ENCODE measurements around the gene MAP1S.

The MAP1S gene, protein sequence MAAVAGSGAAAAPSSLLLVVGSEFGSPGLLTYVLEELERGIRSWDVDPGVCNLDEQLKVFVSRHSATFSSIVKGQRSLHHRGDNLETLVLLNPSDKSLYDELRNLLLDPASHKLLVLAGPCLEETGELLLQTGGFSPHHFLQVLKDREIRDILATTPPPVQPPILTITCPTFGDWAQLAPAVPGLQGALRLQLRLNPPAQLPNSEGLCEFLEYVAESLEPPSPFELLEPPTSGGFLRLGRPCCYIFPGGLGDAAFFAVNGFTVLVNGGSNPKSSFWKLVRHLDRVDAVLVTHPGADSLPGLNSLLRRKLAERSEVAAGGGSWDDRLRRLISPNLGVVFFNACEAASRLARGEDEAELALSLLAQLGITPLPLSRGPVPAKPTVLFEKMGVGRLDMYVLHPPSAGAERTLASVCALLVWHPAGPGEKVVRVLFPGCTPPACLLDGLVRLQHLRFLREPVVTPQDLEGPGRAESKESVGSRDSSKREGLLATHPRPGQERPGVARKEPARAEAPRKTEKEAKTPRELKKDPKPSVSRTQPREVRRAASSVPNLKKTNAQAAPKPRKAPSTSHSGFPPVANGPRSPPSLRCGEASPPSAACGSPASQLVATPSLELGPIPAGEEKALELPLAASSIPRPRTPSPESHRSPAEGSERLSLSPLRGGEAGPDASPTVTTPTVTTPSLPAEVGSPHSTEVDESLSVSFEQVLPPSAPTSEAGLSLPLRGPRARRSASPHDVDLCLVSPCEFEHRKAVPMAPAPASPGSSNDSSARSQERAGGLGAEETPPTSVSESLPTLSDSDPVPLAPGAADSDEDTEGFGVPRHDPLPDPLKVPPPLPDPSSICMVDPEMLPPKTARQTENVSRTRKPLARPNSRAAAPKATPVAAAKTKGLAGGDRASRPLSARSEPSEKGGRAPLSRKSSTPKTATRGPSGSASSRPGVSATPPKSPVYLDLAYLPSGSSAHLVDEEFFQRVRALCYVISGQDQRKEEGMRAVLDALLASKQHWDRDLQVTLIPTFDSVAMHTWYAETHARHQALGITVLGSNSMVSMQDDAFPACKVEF

DNA sequence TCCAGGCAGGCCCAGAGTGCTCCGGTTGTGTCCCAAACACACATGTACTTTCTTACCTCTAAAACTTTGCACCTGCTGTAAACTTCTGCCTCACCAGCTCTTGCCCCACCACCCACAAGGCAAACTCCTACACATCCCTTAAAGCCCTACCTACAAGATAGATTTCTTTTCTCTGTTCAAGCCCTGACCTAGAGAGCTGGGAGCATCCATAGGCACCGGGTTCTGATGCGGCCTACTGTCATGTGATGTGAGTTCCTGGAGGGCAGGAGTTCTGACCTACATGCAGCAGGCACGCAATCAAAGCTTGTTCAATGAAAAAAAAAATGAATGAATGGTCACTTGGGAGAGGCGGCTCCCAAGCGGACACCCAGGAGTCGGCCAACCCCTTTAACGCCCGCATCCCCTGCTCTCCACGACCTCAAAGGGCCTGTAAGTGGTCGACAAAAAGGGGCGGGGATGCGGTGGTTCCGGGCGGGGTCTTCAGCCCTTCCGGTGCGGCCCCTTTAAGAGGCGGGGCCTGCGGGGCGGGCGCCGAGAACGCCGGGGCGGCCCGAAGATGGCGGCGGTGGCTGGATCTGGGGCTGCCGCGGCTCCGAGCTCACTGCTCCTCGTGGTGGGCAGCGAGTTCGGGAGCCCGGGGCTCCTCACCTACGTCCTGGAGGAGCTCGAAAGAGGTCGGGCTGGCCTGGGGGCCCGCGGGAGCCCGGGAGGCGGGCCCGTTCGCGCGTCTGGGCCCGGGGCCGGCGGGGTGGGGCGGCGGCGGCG is at the start of gene MAP1S:
Gene MAP1S (plus strand): TSS at position 534 of the 765 bp plus-strand sequence. CDS start 23 bp downstream, at position 557.
- peak; percentile 81 for DNase-seq

GRCh38 chr19:17671906-17672305 is 47.4 kb upstream of the MAP1S start:
- DNase-seq = no peak

GRCh38 chr19:17673937-17674799 is 45.1 kb upstream of the MAP1S start:
- no peak for DNase-seq

DNA sequence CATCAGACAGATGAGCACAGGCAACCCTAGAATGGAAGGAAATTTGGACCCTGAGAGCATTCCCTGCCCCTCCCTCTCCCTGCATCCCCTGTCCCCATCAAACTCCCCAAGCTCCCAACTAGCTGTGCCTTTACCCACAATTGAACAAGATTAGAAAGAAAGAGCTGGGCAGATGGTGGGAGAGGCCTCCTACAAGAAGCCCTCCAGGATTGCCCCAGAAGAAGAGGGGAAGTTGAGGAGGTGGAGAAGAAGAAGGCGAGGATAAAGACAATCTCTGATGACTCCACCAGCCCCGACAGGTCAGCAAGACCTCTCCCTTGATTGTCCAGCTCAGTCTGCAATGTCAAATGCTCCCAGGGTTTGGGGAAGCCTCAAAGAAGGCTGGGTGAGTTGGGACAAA is 43.0 kb upstream of the MAP1S start:
- DNase-seq = no peak

DNA sequence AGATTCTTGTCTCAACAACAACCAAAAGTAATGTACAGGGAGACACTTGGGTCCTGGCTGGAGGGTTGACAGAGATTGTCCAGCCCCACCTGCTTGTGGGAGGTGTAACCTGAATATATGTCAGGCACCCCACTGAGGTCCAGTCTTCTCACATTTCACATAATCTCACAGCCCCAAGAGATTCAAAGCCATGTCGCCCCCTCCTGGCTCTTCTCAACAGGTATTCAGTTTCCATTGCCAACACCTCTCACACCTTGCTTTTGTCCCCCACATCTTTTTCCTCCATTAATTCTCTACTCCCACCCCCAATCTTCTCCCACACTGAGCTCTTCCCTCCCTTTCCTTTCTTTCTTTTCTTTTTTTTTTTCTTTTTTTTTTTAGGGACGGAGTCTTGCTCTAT is 42.3 kb upstream of the MAP1S start:
- DNase-seq = no peak

- DNase-seq = no peak
Observed at GRCh38 chr19:17678836-17679235, 40.4 kb upstream of the MAP1S start.

- no peak for DNase-seq
Observed at GRCh38 chr19:17679526-17680229, 39.6 kb upstream of the MAP1S start.

- DNase-seq = peak; percentile 48
Observed at GRCh38 chr19:17680230-17680722, 39.0 kb upstream of the MAP1S start.

DNA sequence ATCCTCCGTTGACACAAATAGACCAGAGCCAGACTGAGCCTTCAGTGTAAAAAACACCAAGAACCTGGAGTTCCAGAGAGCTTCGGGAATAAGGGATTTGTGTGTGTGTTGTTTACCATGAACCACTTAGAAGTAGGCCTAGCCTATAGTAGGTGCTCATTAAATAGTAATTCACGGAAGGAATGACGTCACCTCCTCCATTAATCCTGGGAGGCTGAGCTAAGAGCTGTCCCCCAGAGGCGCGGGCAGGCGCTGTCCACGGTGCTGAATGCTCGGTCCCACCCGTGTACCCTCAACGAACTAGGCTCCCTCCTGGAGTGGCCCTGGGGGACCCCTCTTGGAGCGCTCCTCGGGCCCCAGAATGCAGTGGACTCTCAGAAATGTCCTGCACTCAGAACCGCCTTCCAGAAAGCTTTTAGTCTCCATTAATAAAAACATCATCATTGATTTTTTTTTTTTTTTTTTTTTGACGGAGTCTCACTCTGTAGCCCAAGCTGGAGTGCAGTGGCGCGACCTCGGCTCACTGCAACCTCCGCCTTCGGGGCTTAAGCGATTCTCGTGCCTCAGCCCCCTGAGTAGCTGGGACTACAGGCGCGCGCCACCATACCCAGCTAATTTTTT is 37.7 kb upstream of the MAP1S start:
- DNase-seq = peak; percentile 51

DNA sequence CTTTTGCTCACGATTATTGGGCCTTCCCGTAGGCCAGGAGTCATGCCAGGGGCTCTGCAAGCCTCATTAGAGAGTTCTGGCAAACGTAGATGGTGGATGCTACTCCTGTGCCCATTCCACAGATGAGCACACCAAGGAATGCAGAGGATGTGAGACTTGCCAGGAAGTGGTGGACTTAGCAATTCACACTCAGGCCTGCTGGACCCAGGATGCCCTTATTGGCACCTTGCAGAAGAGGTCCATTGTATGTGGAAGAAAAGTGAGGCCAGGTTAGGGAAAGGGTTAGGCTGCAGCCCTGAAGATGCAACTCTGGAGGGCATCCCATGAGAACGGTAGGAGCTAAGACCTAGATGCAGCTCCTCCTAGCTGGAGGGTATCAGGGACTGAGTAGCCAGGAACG is 37.0 kb upstream of the MAP1S start:
- no peak for DNase-seq

GRCh38 chr19:17683078-17683477 is 36.2 kb upstream of the MAP1S start:
- DNase-seq = no peak

GRCh38 chr19:17684256-17684655 is 35.0 kb upstream of the MAP1S start:
- no peak for DNase-seq

DNA sequence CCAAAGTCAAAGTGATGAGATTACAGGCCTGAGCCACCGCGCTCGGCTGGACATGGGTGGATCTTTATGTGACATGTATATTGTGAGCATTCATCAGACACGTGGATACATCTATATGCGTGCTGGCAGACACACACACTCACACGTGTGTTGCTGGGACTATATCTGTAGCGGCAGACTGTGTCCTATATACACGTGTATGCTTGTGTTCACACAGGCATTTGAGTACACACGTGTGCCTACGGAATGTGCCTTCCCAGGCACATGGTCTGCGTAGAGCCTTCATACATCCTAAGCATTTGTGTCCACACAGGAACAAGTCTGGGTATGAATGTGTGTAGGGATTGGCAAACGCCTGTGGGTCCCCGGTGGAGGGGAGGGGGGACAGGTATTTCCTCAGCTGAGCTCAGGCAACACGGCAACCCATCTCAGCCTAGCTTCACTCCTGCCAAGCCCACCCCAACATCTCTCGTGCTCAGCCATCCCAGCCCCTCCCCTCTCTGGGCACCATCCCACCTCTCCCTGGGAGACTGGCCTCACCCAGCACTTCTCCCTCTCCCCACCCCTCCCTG is 33.7 kb upstream of the MAP1S start:
- DNase-seq = no peak

- DNase-seq = no peak
Observed at GRCh38 chr19:17686023-17686521, 33.2 kb upstream of the MAP1S start.

DNA sequence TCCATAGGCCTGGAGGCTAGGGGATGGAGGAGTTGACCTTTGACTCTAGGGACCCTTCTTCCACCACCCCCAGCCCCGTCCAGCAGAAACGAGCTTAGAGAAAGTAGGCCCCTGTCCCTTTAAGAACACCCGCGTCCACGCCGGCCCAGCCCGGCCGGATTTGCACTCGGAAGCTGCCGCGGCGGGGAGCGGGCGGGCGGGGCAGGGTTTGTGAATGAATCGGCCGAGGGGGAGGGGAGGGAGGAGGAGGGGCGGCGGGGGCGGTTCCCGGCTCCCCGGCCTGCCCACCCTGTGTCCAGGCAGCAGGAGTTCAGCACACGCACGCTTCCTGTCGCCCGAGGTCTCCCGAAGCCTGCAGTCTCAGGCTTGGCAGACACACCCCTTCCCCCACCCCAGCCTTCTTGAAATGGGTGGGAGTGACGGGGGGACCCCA is 32.7 kb upstream of the MAP1S start:
- no peak for DNase-seq

DNA sequence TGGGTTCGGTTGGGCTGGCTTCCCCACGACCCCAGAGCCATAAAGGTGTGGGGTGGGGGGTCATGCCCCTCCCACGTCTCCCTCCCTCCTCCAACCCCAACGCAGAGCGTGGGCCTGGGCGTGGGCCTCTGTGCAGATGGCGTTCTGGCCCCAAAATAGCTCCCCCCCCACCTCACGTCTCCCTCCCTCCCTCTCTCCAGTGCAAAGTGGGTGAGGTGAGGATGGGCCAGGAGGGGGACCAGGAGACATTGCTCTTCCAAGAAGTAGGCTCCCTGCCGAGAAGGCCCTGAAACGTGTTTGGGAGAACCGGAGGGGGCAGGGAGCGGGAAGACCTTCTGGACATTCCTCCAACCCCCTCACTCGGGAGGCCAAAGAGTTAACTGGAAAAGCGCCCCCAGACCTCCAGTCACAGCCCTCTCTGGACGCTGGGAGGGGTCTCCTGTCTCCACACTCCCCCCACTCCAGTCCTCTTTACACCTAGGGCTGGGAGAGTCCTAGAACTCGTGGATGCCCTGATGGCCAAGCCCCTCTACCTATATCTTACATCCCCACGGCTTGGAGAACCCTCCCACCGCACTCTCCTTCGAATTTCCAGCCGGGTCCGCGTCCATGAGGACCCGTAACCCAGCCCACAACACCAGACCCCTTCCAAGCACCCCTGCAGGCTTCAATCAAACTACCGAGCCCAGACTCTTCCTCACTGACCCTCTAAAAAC is 32.0 kb upstream of the MAP1S start:
- no peak for DNase-seq

- peak; percentile 76 for DNase-seq
Observed at GRCh38 chr19:17687857-17688784, 31.2 kb upstream of the MAP1S start, which contains the start of gene UNC13A. UNC13A (minus strand) TSS chr19:17688354; CDS start chr19:17688199, 155 bp downstream.
